HepG2 (cell line): ENCODE data around the gene GAREM1. TPM values are rescaled to one million over a fixed set of nuclear protein-coding genes. Genes with fewer than 3 reads are reported as not detected.

ENCODE experiments used
- ATAC-seq: fragments of 200-7000 bp; cut with Tn5 transposase; 3 replicates; pipeline ENCODE4 v1.9.1; 2020; ENCODE audit warnings: mild to moderate bottlenecking, moderate library complexity
- BruUV-seq: library from RNA; stranded (reverse); fragments of 400-500 nt; replicated peaks from 2 replicates; lab custom pipeline; 2021; lab: Mats Ljungman, UMichigan
- CTCF ChIA-PET: fragments of 300-600 bp; formaldehyde crosslinking; extraction: SDS; loops from one replicate; lab custom pipeline; 2021; ENCODE audit warnings: low total read pairs, inconsistent platforms, low intra/inter-chr PET ratio; lab: Yijun Ruan, JAX
- POLR2A ChIA-PET: fragments of 350-600 bp; sonication (Branson Sonifier 250); formaldehyde crosslinking; loops from one replicate; lab custom pipeline; 2020; ENCODE audit warnings: antibody characterized with exemption, inconsistent platforms; lab: Yijun Ruan, JAX
- DNase-seq: peaks from one replicate; pipeline ENCODE4 v3.0.0-alpha.2; 2015; ENCODE audit warnings: low spot score
- FAIRE-seq: peaks from 3 replicates; lab custom pipeline; 2011; peaks lifted over from hg19 to GRCh38; lab: Jason Lieb, UNC
- H2AFZ ChIP-seq: one replicate; pipeline ENCODE4 v1.6.1; 2011; ENCODE audit warnings: low read length, inconsistent platforms
- H3K27ac ChIP-seq: fragments of 300-600 bp; 3 replicates; pipeline ENCODE4 v1.8.0; 2011; ENCODE audit warnings: mixed run types, mild to moderate bottlenecking, mixed read lengths, low read length, inconsistent platforms; ENCODE audit not compliant: insufficient read depth; ENCODE audit errors: extremely low read length
- H3K27me3 ChIP-seq, 2 experiments: fragments of 200-600 bp in 1 of 2; 2 replicates in 1 of 2; 3 replicates in 1 of 2; pipeline versions ENCODE4 v1.6.0 to v1.8.0; 2011; ENCODE audit warnings: low read length in 2 of 2, mild to moderate bottlenecking in 2 of 2, moderate library complexity in 2 of 2, inconsistent platforms in 1 of 2; ENCODE audit not compliant: insufficient read depth in 2 of 2, control insufficient read depth in 1 of 2
- H3K36me3 ChIP-seq, 2 experiments: fragments of 200-600 bp in 1 of 2; replicated peaks in 1 of 2; 2 replicates in 1 of 2; 3 replicates in 1 of 2; pipeline versions ENCODE4 v1.5.1 to v1.8.0; 2011; ENCODE audit warnings: low read length in 2 of 2, inconsistent platforms in 1 of 2; ENCODE audit not compliant: insufficient read depth in 2 of 2, control insufficient read depth in 1 of 2
- H3K4me1 ChIP-seq: 2 replicates; pipeline ENCODE4 v1.5.1; 2012; ENCODE audit warnings: low read length, inconsistent platforms; ENCODE audit not compliant: insufficient read depth
- H3K4me2 ChIP-seq: 2 replicates; pipeline ENCODE4 v1.6.0; 2011; ENCODE audit warnings: low read depth, low read length, inconsistent platforms
- H3K4me3 ChIP-seq, 3 experiments: fragments of 200-600 bp in 1 of 3; sonication (generic), shearing (Covaris generic) in 1 of 3; replicated peaks in 1 of 3; 2 replicates each; pipeline ENCODE4 v1.5.1; 2011 to 2016; ENCODE audit warnings: low read length in 3 of 3, inconsistent platforms in 2 of 3, low read depth in 2 of 3, mild to moderate bottlenecking in 2 of 3, control low read depth in 1 of 3, mixed read lengths in 1 of 3; ENCODE audit not compliant: insufficient read depth in 1 of 3
- H3K79me2 ChIP-seq: one replicate; pipeline ENCODE4 v1.6.1; 2011; ENCODE audit warnings: low read length, inconsistent platforms; ENCODE audit not compliant: insufficient read depth
- H3K9ac ChIP-seq: 2 replicates; pipeline ENCODE4 v1.6.0; 2011; ENCODE audit warnings: mild to moderate bottlenecking, low read depth, low read length, inconsistent platforms; ENCODE audit not compliant: insufficient read depth
- H3K9me3 ChIP-seq: 2 replicates; pipeline ENCODE4 v1.5.1; 2012; ENCODE audit warnings: mild to moderate bottlenecking, low read length
- H4K20me1 ChIP-seq: 2 replicates; pipeline ENCODE4 v1.6.0; 2011; ENCODE audit warnings: inconsistent platforms, mild to moderate bottlenecking, low read length, moderate library complexity; ENCODE audit not compliant: insufficient read depth
- AGO2 ChIP-seq: fragments of 200-400 bp; formaldehyde crosslinking; optimal IDR thresholded peaks from 2 replicates; pipeline ENCODE3; 2017; ENCODE audit warnings: mild to moderate bottlenecking, low read depth, low read length, moderate library complexity
- FOXA3 ChIP-seq: IDR thresholded peaks from 2 replicates; pipeline ENCODE4 v1.6.1; 2016; ENCODE audit warnings: missing genetic modification reagents, missing compliant biosample characterization
- ISL2 ChIP-seq: sonication (generic); formaldehyde crosslinking; IDR thresholded peaks from 2 replicates; pipeline ENCODE4 v1.5.0; 2020; ENCODE audit warnings: missing genetic modification reagents
- KMT2B ChIP-seq: IDR thresholded peaks from 2 replicates; pipeline ENCODE4 v1.6.1; 2016; ENCODE audit warnings: missing genetic modification reagents, missing compliant biosample characterization
- RFXAP ChIP-seq: sonication (generic); formaldehyde crosslinking; IDR thresholded peaks from 2 replicates; pipeline ENCODE4 v1.4.0; 2020; ENCODE audit warnings: missing genetic modification reagents, borderline replicate concordance
- SMAD3 ChIP-seq: sonication (generic); formaldehyde crosslinking; IDR thresholded peaks from 2 replicates; pipeline ENCODE4 v1.4.0; 2020; ENCODE audit warnings: missing genetic modification reagents
- THAP11 ChIP-seq: IDR thresholded peaks from 2 replicates; pipeline ENCODE4 v1.6.1; 2016; ENCODE audit warnings: missing biosample characterization, missing genetic modification reagents
- ZNF33B ChIP-seq: sonication (generic); formaldehyde crosslinking; IDR thresholded peaks from 2 replicates; pipeline ENCODE4 v1.5.1; 2020; ENCODE audit warnings: mild to moderate bottlenecking, missing genetic modification reagents
- ZNF383 ChIP-seq: sonication (generic); formaldehyde crosslinking; IDR thresholded peaks from 2 replicates; pipeline ENCODE4 v1.4.0; 2020; ENCODE audit warnings: missing genetic modification reagents, mild to moderate bottlenecking, borderline replicate concordance
- ZNF879 ChIP-seq: sonication (generic); formaldehyde crosslinking; IDR thresholded peaks from 2 replicates; pipeline ENCODE4 v1.8.1; 2023; ENCODE audit warnings: missing genetic modification reagents
- ZSCAN31 ChIP-seq: sonication (generic); formaldehyde crosslinking; IDR thresholded peaks from 2 replicates; pipeline ENCODE4 v1.5.0; 2020; ENCODE audit warnings: low read depth, mild to moderate bottlenecking, missing genetic modification reagents
- WGBS: methylation state at CpG from one replicate; pipeline ENCODE4 v1.1.6; 2017; ENCODE audit warnings: low lambda C conversion rate; 5-methylcytosine and 5-hydroxymethylcytosine counted together
- in situ Hi-C: cut with HindIII; loops from 2 replicates; pipeline ENCODE4 v1.10.0; 2017; ENCODE audit warnings: low pct_unique_long_range_greater_than_20kb; ENCODE audit not compliant: extremely low pct_ligation_motif_present
- intact Hi-C: fragments of 100-400 bp; cut with micrococcal nuclease; formaldehyde crosslinking; loops from one replicate; pipeline ENCODE4 v1.10.0; 2022; ENCODE audit not compliant: unreplicated experiment
- polyA plus RNA-seq, 8 experiments: library from polyadenylated mRNA; depleted of rRNA in 3 of 8; stranded (reverse) in 7 of 8; unstranded in 1 of 8; fragments of >200 nt; fragmentation: Illumina TruSeq in 4 of 8; extraction: Trizol in 4 of 8; gene quantifications; 2 replicates each; pipeline versions ENCODE4 v1.2.1 to v1.2.3, GENCODE V29; 2011 to 2016; ENCODE audit warnings: low read depth in 4 of 8, missing spikeins in 1 of 8, mixed read lengths in 1 of 8; ENCODE audit not compliant: insufficient read depth in 1 of 8
- total RNA-seq, 5 experiments: library from RNA; depleted of rRNA; stranded (reverse); fragments of >200 nt; fragmentation: Illumina TruSeq; extraction: Trizol; gene quantifications; 2 replicates each; pipeline ENCODE4 v1.2.3, GENCODE V29; 2016; ENCODE audit warnings: low read depth in 1 of 5
- TF ChIP-seq, protein P1 (sequence below): sonication (generic); formaldehyde crosslinking; IDR thresholded peaks from 2 replicates; pipeline ENCODE4 v1.4.0; 2020; ENCODE audit warnings: missing genetic modification reagents, mild to moderate bottlenecking, borderline replicate concordance
- TF ChIP-seq, protein P2 (sequence below): sonication (generic); formaldehyde crosslinking; conservative IDR thresholded peaks from 2 replicates; pipeline ENCODE4 v1.8.1; 2023; ENCODE audit warnings: missing genetic modification reagents

GAREM1 gene
- total and polyA plus RNA-seq, 2 of the 13 experiments (the other 11 are each of a cell fraction or from before 2014, with no cell fraction given): 2.5 to 2.9 TPM

DNA sequence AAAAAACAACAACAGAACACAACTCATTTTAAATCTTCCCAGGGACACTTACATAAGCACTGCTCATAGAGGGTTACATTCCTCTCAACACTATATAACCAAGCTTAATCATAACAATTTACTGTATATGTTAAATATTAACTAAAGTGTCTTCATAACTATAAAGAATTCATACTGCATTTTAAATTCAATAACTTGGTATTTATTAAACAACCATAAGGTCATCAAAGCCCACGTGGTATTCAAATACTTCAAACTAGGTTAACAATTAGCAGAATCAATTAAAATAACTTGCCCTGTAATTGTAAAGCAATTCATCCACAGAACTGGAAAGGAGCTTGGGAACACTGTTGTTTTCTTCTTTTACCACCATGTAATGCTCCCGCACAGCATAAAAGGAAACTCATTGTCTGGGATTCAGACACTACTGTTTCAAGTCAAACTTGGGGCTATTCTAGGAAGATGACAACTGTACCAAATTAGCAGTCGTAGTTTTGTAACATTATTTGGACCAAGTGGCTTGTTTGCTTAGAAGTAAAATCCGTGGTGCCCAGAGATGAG lies 10.4 kb downstream of the GAREM1 start:
- H4K20me1 ChIP-seq: no peaks in the 10 kb centered on the region
- in situ Hi-C loops: no loop called here
- H3K27ac ChIP-seq: no peak overlapping the region
- no peaks in the 10 kb centered on the region for H3K9me3 ChIP-seq
- WGBS: 81% methylated on average over 4 of the region's 4 CpGs
- BruUV-seq: no TSS peak
- TF ChIP-seq RFXAP (CRISPR knock-in tag) (no peak), KMT2B (CRISPR knock-in tag) (no peak), ZNF879 (CRISPR knock-in tag) (no peak)
- CTCF ChIA-PET: no interaction called here
- H3K9ac ChIP-seq: no peak overlapping the region
- H3K4me3 ChIP-seq: no peak overlapping the region
- no peak for FAIRE-seq
- H3K4me2 ChIP-seq: no peak overlapping the region
- DNase-seq: no peak
- no peak for ATAC-seq
- no peaks in the 10 kb centered on the region for H3K36me3 ChIP-seq
- intact Hi-C loops: no loop called here
- no peaks in the 10 kb centered on the region for H3K27me3 ChIP-seq
- peaks cover 3% of the 10 kb centered on the region for H3K79me2 ChIP-seq
- no peaks in the 10 kb centered on the region for H3K4me1 ChIP-seq
- POLR2A ChIA-PET: no interaction called here
- no peak overlapping the region for H2AFZ ChIP-seq

DNA sequence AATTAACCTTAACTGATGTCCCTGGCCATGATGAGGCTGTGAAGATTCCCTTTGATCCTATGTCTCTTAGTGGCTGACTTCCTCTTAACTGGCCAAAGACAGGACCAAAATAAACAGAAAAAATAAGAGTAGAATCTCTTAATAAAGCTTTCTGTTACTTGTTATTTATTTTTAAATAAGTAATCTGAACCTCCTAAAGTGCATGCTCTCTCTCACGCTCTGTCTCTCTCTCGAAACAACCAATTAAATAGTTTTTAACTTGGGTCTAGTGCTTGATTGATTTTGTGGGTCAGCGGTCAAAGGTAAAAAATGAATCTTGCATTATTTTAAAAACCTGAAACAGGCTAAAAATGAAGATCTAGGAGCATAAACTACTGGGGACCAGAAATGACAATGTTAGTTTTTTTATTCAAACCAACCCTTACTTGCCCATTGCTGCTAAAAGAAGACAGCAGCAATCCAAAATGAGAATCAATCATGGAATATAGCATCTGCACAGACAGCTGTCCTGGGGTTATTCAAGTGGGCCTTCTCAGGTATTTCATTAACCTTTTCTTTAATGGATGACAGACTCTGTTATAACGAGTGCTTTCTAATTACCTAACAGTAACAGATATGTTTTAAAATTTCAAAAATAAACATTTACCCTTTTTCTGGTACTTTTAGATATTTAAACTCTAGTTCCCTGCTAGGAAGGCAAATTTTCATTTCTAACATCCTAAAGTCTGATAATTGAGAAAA lies 11.2 kb downstream of the GAREM1 start:
- Histone ChIP-seq H3K9me3 (no peaks in the 10 kb centered on the region), H3K27me3 (no peaks in the 10 kb centered on the region), H3K27ac (no peak overlapping the region), H3K36me3 (no peaks in the 10 kb centered on the region), H3K4me1 (no peaks in the 10 kb centered on the region), H2AFZ (no peak overlapping the region), H3K79me2 (peaks cover 3% of the 10 kb centered on the region), H3K4me2 (no peak overlapping the region), H3K4me3 (no peak overlapping the region), H3K9ac (no peak overlapping the region), H4K20me1 (no peaks in the 10 kb centered on the region)
- DNase-seq (no peak), ATAC-seq (no peak), FAIRE-seq (no peak)
- POLR2A ChIA-PET: no interaction called here
- no TSS peak for BruUV-seq
- 94% methylated on average over 4 of the region's 4 CpGs for WGBS
- in situ Hi-C loops (no loop called here), intact Hi-C loops (no loop called here)
- CTCF ChIA-PET: no interaction called here
- TF ChIP-seq FOXA3 (CRISPR knock-in tag) (no peak), ISL2 (no peak), AGO2 (no peak), ZSCAN31 (CRISPR knock-in tag) (no peak), THAP11 (no peak), ZNF383 (CRISPR knock-in tag) (no peak), SMAD3 (no peak), ZNF33B (CRISPR knock-in tag) (no peak)
- TF ChIP-seq, protein P1, sequence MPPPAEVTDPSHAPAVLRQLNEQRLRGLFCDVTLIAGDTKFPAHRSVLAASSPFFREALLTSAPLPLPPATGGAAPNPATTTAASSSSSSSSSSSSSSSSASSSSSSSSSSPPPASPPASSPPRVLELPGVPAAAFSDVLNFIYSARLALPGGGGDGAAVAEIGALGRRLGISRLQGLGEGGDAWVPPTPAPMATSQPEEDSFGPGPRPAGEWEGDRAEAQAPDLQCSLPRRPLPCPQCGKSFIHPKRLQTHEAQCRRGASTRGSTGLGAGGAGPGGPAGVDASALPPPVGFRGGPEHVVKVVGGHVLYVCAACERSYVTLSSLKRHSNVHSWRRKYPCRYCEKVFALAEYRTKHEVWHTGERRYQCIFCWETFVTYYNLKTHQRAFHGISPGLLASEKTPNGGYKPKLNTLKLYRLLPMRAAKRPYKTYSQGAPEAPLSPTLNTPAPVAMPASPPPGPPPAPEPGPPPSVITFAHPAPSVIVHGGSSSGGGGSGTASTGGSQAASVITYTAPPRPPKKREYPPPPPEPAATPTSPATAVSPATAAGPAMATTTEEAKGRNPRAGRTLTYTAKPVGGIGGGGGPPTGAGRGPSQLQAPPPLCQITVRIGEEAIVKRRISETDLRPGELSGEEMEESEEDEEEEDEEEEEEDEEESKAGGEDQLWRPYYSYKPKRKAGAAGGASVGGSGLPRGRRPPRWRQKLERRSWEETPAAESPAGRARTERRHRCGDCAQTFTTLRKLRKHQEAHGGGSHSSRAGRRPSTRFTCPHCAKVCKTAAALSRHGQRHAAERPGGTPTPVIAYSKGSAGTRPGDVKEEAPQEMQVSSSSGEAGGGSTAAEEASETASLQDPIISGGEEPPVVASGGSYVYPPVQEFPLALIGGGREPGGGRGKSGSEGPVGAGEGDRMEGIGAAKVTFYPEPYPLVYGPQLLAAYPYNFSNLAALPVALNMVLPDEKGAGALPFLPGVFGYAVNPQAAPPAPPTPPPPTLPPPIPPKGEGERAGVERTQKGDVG (CRISPR knock-in tag): no peak
- TF ChIP-seq, protein P2, sequence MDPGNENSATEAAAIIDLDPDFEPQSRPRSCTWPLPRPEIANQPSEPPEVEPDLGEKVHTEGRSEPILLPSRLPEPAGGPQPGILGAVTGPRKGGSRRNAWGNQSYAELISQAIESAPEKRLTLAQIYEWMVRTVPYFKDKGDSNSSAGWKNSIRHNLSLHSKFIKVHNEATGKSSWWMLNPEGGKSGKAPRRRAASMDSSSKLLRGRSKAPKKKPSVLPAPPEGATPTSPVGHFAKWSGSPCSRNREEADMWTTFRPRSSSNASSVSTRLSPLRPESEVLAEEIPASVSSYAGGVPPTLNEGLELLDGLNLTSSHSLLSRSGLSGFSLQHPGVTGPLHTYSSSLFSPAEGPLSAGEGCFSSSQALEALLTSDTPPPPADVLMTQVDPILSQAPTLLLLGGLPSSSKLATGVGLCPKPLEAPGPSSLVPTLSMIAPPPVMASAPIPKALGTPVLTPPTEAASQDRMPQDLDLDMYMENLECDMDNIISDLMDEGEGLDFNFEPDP (CRISPR knock-in tag): no peak
